ENCODE results near the gene GNG8.
"Not testable (repeated sequence)": the region's sequence is repeated elsewhere in the genome, so short reads cannot be mapped to it uniquely, and the experiment has no call there.

The GNG8 gene

GRCh38 chr19:46634045-46634655 lies 1.9 kb downstream of the GNG8 start:
- CTCF ChIA-PET = interaction anchor here (1.0 to 11.3 kb wide), 4 partner anchors 17 to 33 kb away, joined by 3 to 172 read pairs (median 15); partner anchors contain the start of genes CALM3 and DACT3
- Histone ChIP-seq H3K9me3 (ENCODE audit: control extremely low read depth in 1 of 5, control insufficient read depth in 4 of 5, insufficient read depth in 2 of 5, low read depth in 1 of 5, low read length in 4 of 5) (no peaks in the 10 kb centered on the region), H3K27ac (ENCODE audit: insufficient read depth in 1 of 2, low read depth in 1 of 2, low read length in 2 of 2, poor library complexity in 1 of 2, severe bottlenecking in 2 of 2) (no peak overlapping the region), H3K4me1 (ENCODE audit: control extremely low read depth in 1 of 4, control insufficient read depth in 4 of 4, insufficient read depth in 4 of 4, low read length in 3 of 4) (peaks cover 0 to 61% (median 49%) of the 10 kb centered on the region in 4 experiments), H3K4me3 (ENCODE audit: control insufficient read depth in 1 of 7, extremely low read depth in 1 of 7, insufficient read depth in 4 of 7, low read depth in 2 of 7, low read length in 6 of 7) (peak overlapping the region in 5 of 7 experiments; percentile 37 to 76 (median 58)), H3K27me3 (replicated peaks in 2 of 5; ENCODE audit: control insufficient read depth in 4 of 5, insufficient read depth in 5 of 5, low read length in 4 of 5) (peaks cover 0 to 42% (median 9%) of the 10 kb centered on the region in 5 experiments), H3K36me3 (ENCODE audit: control insufficient read depth in 4 of 4, insufficient read depth in 4 of 4, low read length in 3 of 4) (no peaks in the 10 kb centered on the region)
- POLR2A ChIA-PET = interaction anchor here (0.9 kb wide), 1 partner anchor 23 kb away, joined by 3 read pairs; no protein-coding TSS in a partner anchor
- 0% methylated on average over 20 of the region's 38 CpGs for WGBS (ENCODE audit: insufficient coverage)
- DNase-seq = peak; percentile 85 to 92 (median 88)

- Histone ChIP-seq H3K4me3 (ENCODE audit: control insufficient read depth in 1 of 7, extremely low read depth in 1 of 7, insufficient read depth in 4 of 7, low read depth in 2 of 7, low read length in 6 of 7) (no peak overlapping the region), H3K36me3 (ENCODE audit: control insufficient read depth in 4 of 4, insufficient read depth in 4 of 4, low read length in 3 of 4) (no peaks in the 10 kb centered on the region), H3K9me3 (ENCODE audit: control extremely low read depth in 1 of 5, control insufficient read depth in 4 of 5, insufficient read depth in 2 of 5, low read depth in 1 of 5, low read length in 4 of 5) (no peaks in the 10 kb centered on the region), H3K27ac (ENCODE audit: insufficient read depth in 1 of 2, low read depth in 1 of 2, low read length in 2 of 2, poor library complexity in 1 of 2, severe bottlenecking in 2 of 2) (no peak overlapping the region), H3K4me1 (ENCODE audit: control extremely low read depth in 1 of 4, control insufficient read depth in 4 of 4, insufficient read depth in 4 of 4, low read length in 3 of 4) (peaks cover 0 to 51% (median 41%) of the 10 kb centered on the region in 4 experiments), H3K27me3 (replicated peaks in 2 of 5; ENCODE audit: control insufficient read depth in 4 of 5, insufficient read depth in 5 of 5, low read length in 4 of 5) (peaks cover 0 to 40% (median 9%) of the 10 kb centered on the region in 5 experiments)
- ChIA-PET POLR2A (no interaction called here), CTCF (interaction anchor here (4.2 to 11.3 kb wide), 2 partner anchors 16 to 29 kb away, joined by 25 to 172 read pairs; partner anchors contain the start of gene DACT3)
- no peak for DNase-seq
- 100% methylated on average over 2 of the region's 3 CpGs for WGBS (ENCODE audit: insufficient coverage)
These were observed 2.9 kb downstream of the GNG8 start for GRCh38 chr19:46633130-46633529.

- CTCF ChIA-PET = interaction anchor here (1.0 to 11.3 kb wide), 6 partner anchors 9 to 72 kb away, joined by 3 to 172 read pairs (median 4); partner anchors contain the start of gene DACT3
- DNase-seq = no peak
- peaks cover 0 to 57% (median 42%) of the 10 kb centered on the region in 4 experiments for H3K4me1 ChIP-seq (ENCODE audit: control extremely low read depth in 1 of 4, control insufficient read depth in 4 of 4, insufficient read depth in 4 of 4, low read length in 3 of 4)
- 100% methylated on average over 2 of the region's 6 CpGs for WGBS (ENCODE audit: insufficient coverage)
- no peaks in the 10 kb centered on the region for H3K9me3 ChIP-seq (ENCODE audit: control extremely low read depth in 1 of 5, control insufficient read depth in 4 of 5, insufficient read depth in 2 of 5, low read depth in 1 of 5, low read length in 4 of 5)
- H3K36me3 ChIP-seq (ENCODE audit: control insufficient read depth in 4 of 4, insufficient read depth in 4 of 4, low read length in 3 of 4) = no peaks in the 10 kb centered on the region
- POLR2A ChIA-PET = no interaction called here
- H3K27ac ChIP-seq (ENCODE audit: insufficient read depth in 1 of 2, low read depth in 1 of 2, low read length in 2 of 2, poor library complexity in 1 of 2, severe bottlenecking in 2 of 2) = no peak overlapping the region
- no peak overlapping the region for H3K4me3 ChIP-seq (ENCODE audit: control insufficient read depth in 1 of 7, extremely low read depth in 1 of 7, insufficient read depth in 4 of 7, low read depth in 2 of 7, low read length in 6 of 7)
- peaks cover 0 to 26% (median 9%) of the 10 kb centered on the region in 5 experiments for H3K27me3 ChIP-seq (replicated peaks in 2 of 5; ENCODE audit: control insufficient read depth in 4 of 5, insufficient read depth in 5 of 5, low read length in 4 of 5)
These were observed 4.5 kb downstream of the GNG8 start for GRCh38 chr19:46631481-46631880.

GRCh38 chr19:46630586-46631205 lies 5.3 kb downstream of the GNG8 start:
- Histone ChIP-seq H3K36me3 (ENCODE audit: control insufficient read depth in 4 of 4, insufficient read depth in 4 of 4, low read length in 3 of 4) (no peaks in the 10 kb centered on the region), H3K27ac (ENCODE audit: insufficient read depth in 1 of 2, low read depth in 1 of 2, low read length in 2 of 2, poor library complexity in 1 of 2, severe bottlenecking in 2 of 2) (no peak overlapping the region), H3K9me3 (ENCODE audit: control extremely low read depth in 1 of 5, control insufficient read depth in 4 of 5, insufficient read depth in 2 of 5, low read depth in 1 of 5, low read length in 4 of 5) (no peaks in the 10 kb centered on the region), H3K4me3 (ENCODE audit: control insufficient read depth in 1 of 7, extremely low read depth in 1 of 7, insufficient read depth in 4 of 7, low read depth in 2 of 7, low read length in 6 of 7) (no peak overlapping the region), H3K4me1 (ENCODE audit: control extremely low read depth in 1 of 4, control insufficient read depth in 4 of 4, insufficient read depth in 4 of 4, low read length in 3 of 4) (peaks cover 0 to 59% (median 46%) of the 10 kb centered on the region in 4 experiments), H3K27me3 (replicated peaks in 2 of 5; ENCODE audit: control insufficient read depth in 4 of 5, insufficient read depth in 5 of 5, low read length in 4 of 5) (peaks cover 0 to 19% (median 9%) of the 10 kb centered on the region in 5 experiments)
- POLR2A ChIA-PET = no interaction called here
- CTCF ChIA-PET = interaction anchor here (1.1 to 11.3 kb wide), 5 partner anchors 10 to 72 kb away, joined by 3 to 172 read pairs (median 4); partner anchors contain the start of gene DACT3
- WGBS (ENCODE audit: insufficient coverage) = 75% methylated on average over 11 of the region's 14 CpGs
- no peak for DNase-seq

- ChIA-PET POLR2A (interaction anchor here (1.3 kb wide), 1 partner anchor 10 kb away, joined by 3 read pairs; no protein-coding TSS in a partner anchor), CTCF (interaction anchor here (0.7 to 11.3 kb wide), 3 partner anchors 13 to 32 kb away, joined by 4 to 172 read pairs (median 11); partner anchors contain the start of gene DACT3)
- peak; percentile 62 to 96 (median 91) for DNase-seq
- peaks cover 0 to 63% (median 55%) of the 10 kb centered on the region in 4 experiments for H3K4me1 ChIP-seq (ENCODE audit: control extremely low read depth in 1 of 4, control insufficient read depth in 4 of 4, insufficient read depth in 4 of 4, low read length in 3 of 4)
- peaks cover 0 to 11% (median 9%) of the 10 kb centered on the region in 5 experiments for H3K27me3 ChIP-seq (replicated peaks in 2 of 5; ENCODE audit: control insufficient read depth in 4 of 5, insufficient read depth in 5 of 5, low read length in 4 of 5)
- WGBS (ENCODE audit: insufficient coverage) = 53% methylated on average over 12 of the region's 15 CpGs
- H3K4me3 ChIP-seq (ENCODE audit: control insufficient read depth in 1 of 7, extremely low read depth in 1 of 7, insufficient read depth in 4 of 7, low read depth in 2 of 7, low read length in 6 of 7) = no peak overlapping the region
- no peaks in the 10 kb centered on the region for H3K36me3 ChIP-seq (ENCODE audit: control insufficient read depth in 4 of 4, insufficient read depth in 4 of 4, low read length in 3 of 4)
- no peaks in the 10 kb centered on the region for H3K9me3 ChIP-seq (ENCODE audit: control extremely low read depth in 1 of 5, control insufficient read depth in 4 of 5, insufficient read depth in 2 of 5, low read depth in 1 of 5, low read length in 4 of 5)
- H3K27ac ChIP-seq (ENCODE audit: insufficient read depth in 1 of 2, low read depth in 1 of 2, low read length in 2 of 2, poor library complexity in 1 of 2, severe bottlenecking in 2 of 2) = no peak overlapping the region
These were observed 6.4 kb downstream of the GNG8 start for GRCh38 chr19:46629546-46630025.

GRCh38 chr19:46628970-46629369 lies 7.0 kb downstream of the GNG8 start:
- H3K36me3 ChIP-seq (ENCODE audit: control insufficient read depth in 4 of 4, insufficient read depth in 4 of 4, low read length in 3 of 4); H3K27me3 ChIP-seq (replicated peaks in 2 of 5; ENCODE audit: control insufficient read depth in 4 of 5, insufficient read depth in 5 of 5, low read length in 4 of 5); H3K4me3 ChIP-seq (ENCODE audit: control insufficient read depth in 1 of 7, extremely low read depth in 1 of 7, insufficient read depth in 4 of 7, low read depth in 2 of 7, low read length in 6 of 7); H3K27ac ChIP-seq (ENCODE audit: insufficient read depth in 1 of 2, low read depth in 1 of 2, low read length in 2 of 2, poor library complexity in 1 of 2, severe bottlenecking in 2 of 2); H3K9me3 ChIP-seq (ENCODE audit: control extremely low read depth in 1 of 5, control insufficient read depth in 4 of 5, insufficient read depth in 2 of 5, low read depth in 1 of 5, low read length in 4 of 5): not testable (repeated sequence)
- DNase-seq = peak in 2 of 3 donors; percentile 54 to 74
- ChIA-PET CTCF (interaction anchor here (2.9 to 11.3 kb wide), 2 partner anchors 12 to 32 kb away, joined by 11 to 172 read pairs; partner anchors contain the start of gene DACT3), POLR2A (interaction anchor here (0.6 to 1.3 kb wide), 2 partner anchors 9 to 989 kb away, joined by 3 read pairs; no protein-coding TSS in a partner anchor)
- H3K4me1 ChIP-seq (ENCODE audit: control extremely low read depth in 1 of 4, control insufficient read depth in 4 of 4, insufficient read depth in 4 of 4, low read length in 3 of 4) = peaks cover 0 to 66% (median 61%) of the 10 kb centered on the region in 4 experiments
- 88% methylated on average over 3 of the region's 7 CpGs for WGBS (ENCODE audit: insufficient coverage)
